HG03439 (cell line): ENCODE measurements around the gene SOX4.
"Not testable (repeated sequence)": the region's sequence is repeated elsewhere in the genome, so short reads cannot be mapped to it uniquely, and the experiment has no call there.

ENCODE experiments used
- ATAC-seq: cut with Tn5 transposase; IDR thresholded peaks from one replicate; pipeline ENCODE4 v1.9.1; 2021; ENCODE audit warnings: mild to moderate bottlenecking, moderate library complexity; ENCODE audit not compliant: unreplicated experiment

SOX4 gene

GRCh38 chr6:21593412-21593926, at the start of gene SOX4:
Gene SOX4, plus strand, starts transcription at chr6:21593751. Its CDS starts 784 bp downstream, at chr6:21594535.
- ATAC-seq, result peak; percentile 64

- not testable (repeated sequence) for ATAC-seq
Measured at GRCh38 chr6:21552286-21552685, 41.3 kb upstream of the SOX4 start.

GRCh38 chr6:21554286-21554685, 39.3 kb upstream of the SOX4 start:
- no peak for ATAC-seq

- no peak for ATAC-seq
Measured at GRCh38 chr6:21555197-21555596, 38.4 kb upstream of the SOX4 start.

- ATAC-seq, result no peak
Measured at GRCh38 chr6:21556511-21556910, 37.0 kb upstream of the SOX4 start.

GRCh38 chr6:21556968-21557721, 36.4 kb upstream of the SOX4 start:
- no peak for ATAC-seq

- no peak for ATAC-seq
Measured at GRCh38 chr6:21559238-21559637, 34.3 kb upstream of the SOX4 start.

GRCh38 chr6:21560249-21560648, 33.3 kb upstream of the SOX4 start:
- no peak for ATAC-seq

GRCh38 chr6:21565431-21565830, 28.1 kb upstream of the SOX4 start:
- ATAC-seq, result no peak

- no peak for ATAC-seq
Measured at GRCh38 chr6:21578523-21578922, 15.0 kb upstream of the SOX4 start.

GRCh38 chr6:21582651-21583050, 10.9 kb upstream of the SOX4 start:
- no peak for ATAC-seq

- no peak for ATAC-seq
Measured at GRCh38 chr6:21586300-21586699, 7.3 kb upstream of the SOX4 start.

GRCh38 chr6:21586740-21587178, 6.8 kb upstream of the SOX4 start:
- ATAC-seq, result no peak

- peak; percentile 38 for ATAC-seq
Measured at GRCh38 chr6:21587179-21587960, 6.2 kb upstream of the SOX4 start.

GRCh38 chr6:21587961-21588480, 5.5 kb upstream of the SOX4 start:
- peak; percentile 40 for ATAC-seq

GRCh38 chr6:21588481-21589351, 4.8 kb upstream of the SOX4 start:
- ATAC-seq, result peak; percentile 36

- peak; percentile 30 for ATAC-seq
Measured at GRCh38 chr6:21589352-21590345, 3.9 kb upstream of the SOX4 start.

GRCh38 chr6:21590346-21590745, 3.2 kb upstream of the SOX4 start:
- ATAC-seq, result no peak

- no peak for ATAC-seq
Measured at GRCh38 chr6:21591446-21591845, 2.1 kb upstream of the SOX4 start.
